ENCODE data around the gene IRF8.
"Not testable (repeated sequence)": the region's sequence is repeated elsewhere in the genome, so short reads cannot be mapped to it uniquely, and the experiment has no call there.

IRF8 gene

DNA sequence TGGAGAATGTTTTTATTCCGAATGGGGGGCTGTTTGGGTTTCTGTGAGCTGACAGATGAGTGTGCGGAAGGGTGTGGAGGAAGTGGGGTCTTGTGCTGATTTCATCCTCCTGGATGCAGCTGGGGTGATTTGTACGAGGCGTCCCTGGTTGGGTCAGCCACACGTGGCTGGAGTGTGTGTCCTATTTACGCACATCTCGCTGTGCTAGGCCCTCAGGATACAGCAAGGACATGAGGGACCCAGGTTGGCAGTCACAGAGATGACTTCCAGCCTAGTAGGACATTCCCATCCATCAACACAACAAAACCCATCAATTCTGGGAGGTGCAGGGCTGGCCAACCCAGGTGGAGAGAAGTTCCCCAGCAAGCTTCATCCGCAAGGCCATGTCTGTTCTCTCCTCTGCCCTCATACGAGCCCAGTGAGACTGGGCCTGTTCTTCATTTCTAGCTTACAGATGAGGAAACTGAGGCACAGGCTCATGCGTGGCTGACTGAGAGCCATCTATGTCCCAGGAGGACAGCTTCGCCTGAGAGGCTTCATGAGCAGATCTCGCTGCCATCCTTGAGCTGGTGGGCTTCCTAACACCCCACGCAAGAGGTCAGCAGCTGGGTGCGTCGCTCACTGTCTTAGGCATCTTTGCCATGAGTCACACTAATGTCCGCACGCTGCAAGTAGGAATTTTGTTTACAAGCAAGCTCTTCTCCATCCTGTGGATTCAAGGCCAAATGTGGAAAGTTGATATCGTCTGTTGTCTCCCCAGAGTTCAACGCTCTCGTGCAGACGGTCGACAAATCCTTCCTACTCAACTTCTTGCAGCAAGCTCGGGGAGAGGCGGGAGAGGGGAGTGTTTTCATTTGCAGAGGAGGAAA lies 24.4 kb downstream of the IRF8 start:
- H3K4me3 ChIP-seq (ENCODE audit: low read length), result no peak overlapping the region
- DNase-seq (ENCODE audit: low read depth, low spot score), result no peak

GRCh38 chr16:85924675-85925074 lies 25.7 kb downstream of the IRF8 start:
- no peak overlapping the region for H3K4me3 ChIP-seq (ENCODE audit: low read length)
- no peak for DNase-seq (ENCODE audit: low read depth, low spot score)

- DNase-seq (ENCODE audit: low read depth, low spot score), result no peak
- H3K4me3 ChIP-seq (ENCODE audit: low read length), result no peak overlapping the region
These were observed 27.4 kb downstream of the IRF8 start for GRCh38 chr16:85926370-85926769.

DNA sequence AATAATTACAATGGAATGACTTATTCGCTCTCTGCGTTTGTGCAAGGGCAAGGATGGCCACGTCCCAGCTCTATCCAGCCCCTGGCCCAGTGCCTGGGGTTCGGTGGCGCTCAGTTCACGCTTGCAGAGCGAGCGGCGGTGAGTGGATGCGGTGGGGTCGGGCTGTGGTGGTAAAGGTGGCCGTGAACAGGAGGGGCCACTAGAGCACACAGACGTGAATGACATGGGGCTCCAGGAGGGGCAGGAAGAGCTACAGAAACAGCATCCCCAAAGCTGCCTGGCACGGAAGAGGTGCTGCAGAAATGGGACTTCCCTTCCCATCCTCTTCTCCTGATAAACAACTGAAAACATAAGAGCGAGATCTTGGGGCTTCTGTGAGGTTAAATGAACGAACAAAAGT lies 28.4 kb downstream of the IRF8 start:
- no peak overlapping the region for H3K4me3 ChIP-seq (ENCODE audit: low read length)
- no peak for DNase-seq (ENCODE audit: low read depth, low spot score)

DNA sequence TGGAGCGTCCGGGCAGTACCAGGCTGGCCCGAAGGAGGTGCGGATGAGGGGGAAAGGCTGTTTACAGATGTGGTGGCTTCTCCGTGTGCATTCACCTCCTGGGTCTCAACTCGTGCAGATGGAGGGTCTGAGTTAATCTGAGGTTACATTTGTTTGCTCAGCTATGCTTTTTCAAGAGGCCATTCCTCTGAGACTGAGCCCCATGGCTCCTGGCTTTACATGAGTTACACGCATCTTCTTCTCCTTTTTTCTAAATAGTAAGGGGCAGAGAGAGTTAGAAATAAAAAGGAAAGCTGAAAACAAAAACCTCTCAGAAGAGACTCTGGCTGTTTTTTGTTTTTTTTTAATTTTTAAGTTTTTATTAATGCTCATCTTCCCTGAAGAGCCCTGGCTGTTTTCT lies 29.0 kb downstream of the IRF8 start:
- no peak for DNase-seq (ENCODE audit: low read depth, low spot score)
- H3K4me3 ChIP-seq (ENCODE audit: low read length), result no peak overlapping the region

- DNase-seq (ENCODE audit: low read depth, low spot score), result no peak
- no peak overlapping the region for H3K4me3 ChIP-seq (ENCODE audit: low read length)
These were observed 29.4 kb downstream of the IRF8 start for GRCh38 chr16:85928401-85928820.

DNA sequence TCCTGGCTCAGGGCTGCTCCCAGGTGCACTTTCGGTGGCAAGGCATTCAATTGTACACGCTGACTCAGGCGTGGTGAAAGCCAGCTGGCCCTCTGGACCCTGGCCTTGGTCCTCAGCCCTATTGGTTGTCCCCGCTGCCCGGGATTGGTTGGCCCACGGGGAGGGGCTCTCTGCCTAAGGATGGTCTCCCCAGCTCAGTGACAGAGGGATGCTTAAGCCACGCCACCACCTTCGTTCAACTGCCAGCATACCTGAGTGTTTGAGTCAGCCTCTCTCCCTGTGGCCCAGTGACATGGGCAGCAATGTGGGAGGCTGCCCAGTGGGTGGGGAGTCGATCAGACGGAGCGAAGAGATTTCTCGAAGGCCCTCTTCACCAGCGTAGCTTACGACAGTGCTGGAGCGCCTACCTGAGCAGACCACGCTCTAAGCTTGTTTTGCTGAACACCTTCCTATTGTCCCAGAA lies 30.3 kb downstream of the IRF8 start:
- no peak overlapping the region for H3K4me3 ChIP-seq (ENCODE audit: low read length)
- DNase-seq (ENCODE audit: low read depth, low spot score), result no peak

GRCh38 chr16:85930301-85930700 lies 31.3 kb downstream of the IRF8 start:
- no peak for DNase-seq (ENCODE audit: low read depth, low spot score)
- H3K4me3 ChIP-seq (ENCODE audit: low read length), result no peak overlapping the region

DNA sequence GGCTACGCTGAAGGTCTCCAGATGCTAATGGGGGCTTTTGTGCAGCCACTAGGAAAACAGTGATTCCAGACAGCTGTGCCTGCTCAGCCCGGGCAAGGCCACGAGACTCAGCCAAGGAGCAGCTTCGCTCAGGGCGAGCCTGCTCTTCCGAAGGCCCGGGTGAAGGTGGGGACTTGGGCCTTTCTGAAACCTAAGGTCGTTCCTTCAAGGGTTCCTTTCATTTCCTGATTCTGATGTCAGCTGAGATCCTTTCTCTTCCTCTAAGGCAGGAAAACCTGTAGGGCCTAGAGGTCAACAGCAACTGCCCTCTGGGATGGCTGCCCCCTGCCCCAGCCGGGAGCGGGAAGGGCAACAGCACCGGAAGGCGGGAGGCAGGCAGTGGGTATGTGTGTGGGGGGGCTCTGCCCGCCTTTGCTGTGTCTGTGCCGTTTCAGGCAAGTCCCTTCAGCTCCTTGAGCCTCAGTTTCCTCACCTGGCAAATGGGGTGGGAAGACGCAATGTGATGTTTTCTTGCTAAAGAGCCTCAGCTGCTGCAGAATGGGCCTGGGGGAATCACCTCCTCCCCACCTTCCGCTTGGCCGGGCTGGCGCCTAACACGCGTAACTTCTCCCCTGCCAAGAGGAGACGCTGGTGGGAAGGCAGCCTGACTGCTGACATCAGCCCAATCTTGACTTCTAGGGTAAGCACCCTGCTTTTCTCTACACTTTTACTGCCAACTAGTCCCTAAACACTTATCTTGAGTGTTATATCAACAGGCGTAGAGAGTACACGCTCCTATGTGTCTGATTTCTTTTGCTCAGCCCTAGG lies 32.8 kb downstream of the IRF8 start:
- H3K4me3 ChIP-seq (ENCODE audit: low read length), result no peak overlapping the region
- DNase-seq (ENCODE audit: low read depth, low spot score), result no peak

GRCh38 chr16:85934210-85934609 lies 35.2 kb downstream of the IRF8 start:
- no peak for DNase-seq (ENCODE audit: low read depth, low spot score)
- no peak overlapping the region for H3K4me3 ChIP-seq (ENCODE audit: low read length)

- no peak for DNase-seq (ENCODE audit: low read depth, low spot score)
- no peak overlapping the region for H3K4me3 ChIP-seq (ENCODE audit: low read length)
These were observed 36.5 kb downstream of the IRF8 start for GRCh38 chr16:85935391-85935973.

- DNase-seq (ENCODE audit: low read depth, low spot score), result peak; percentile 80
- peak overlapping the region; percentile 17; the same call in 1 of the 2 replicates for H3K4me3 ChIP-seq (ENCODE audit: low read length)
These were observed 37.2 kb downstream of the IRF8 start for GRCh38 chr16:85935974-85936760.

DNA sequence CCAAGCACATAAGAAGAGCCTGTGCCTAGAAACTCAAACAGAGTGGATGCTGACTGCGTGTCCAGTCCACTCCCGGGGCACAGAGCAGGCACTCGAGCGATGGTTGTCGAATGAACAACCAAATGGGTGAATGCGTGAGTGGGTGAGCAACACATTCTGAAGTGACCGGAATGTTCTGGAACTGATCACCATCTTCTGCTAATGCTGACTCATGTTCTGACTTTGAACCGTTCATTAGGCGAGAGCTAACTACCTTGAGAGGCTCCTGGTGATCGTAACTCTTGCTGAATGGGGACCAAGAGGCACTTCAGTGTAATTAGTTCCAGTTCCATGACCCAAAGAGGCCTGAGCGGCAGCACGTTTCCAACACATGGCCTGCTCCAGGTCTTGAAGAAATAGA lies 37.9 kb downstream of the IRF8 start:
- H3K4me3 ChIP-seq (ENCODE audit: low read length), result no peak overlapping the region

DNA sequence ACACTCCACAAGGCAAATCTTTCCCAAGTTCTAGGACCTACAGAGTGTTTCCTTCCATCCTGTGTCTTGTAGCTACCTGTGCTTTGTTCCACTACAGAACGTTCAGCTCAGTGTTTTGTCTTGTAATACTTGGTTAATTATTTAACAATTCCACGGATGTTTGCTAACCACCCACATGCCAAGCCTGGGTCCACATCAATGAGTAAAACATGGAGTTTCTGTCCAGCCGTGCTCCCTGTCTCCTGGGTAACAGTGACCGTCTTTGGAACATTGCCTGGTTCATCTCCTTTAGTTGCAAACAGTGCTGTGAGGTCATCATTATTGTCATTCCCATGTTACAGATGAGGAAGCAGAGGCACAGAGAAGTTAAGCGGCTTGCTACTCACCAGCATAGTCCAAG lies 41.3 kb downstream of the IRF8 start:
- no peak overlapping the region for H3K4me3 ChIP-seq (ENCODE audit: low read length)
- DNase-seq (ENCODE audit: low read depth, low spot score), result no peak

More for the DNA sequence above, 37.9 kb downstream of the IRF8 start:
- no peak for DNase-seq (ENCODE audit: low read depth, low spot score)

DNA sequence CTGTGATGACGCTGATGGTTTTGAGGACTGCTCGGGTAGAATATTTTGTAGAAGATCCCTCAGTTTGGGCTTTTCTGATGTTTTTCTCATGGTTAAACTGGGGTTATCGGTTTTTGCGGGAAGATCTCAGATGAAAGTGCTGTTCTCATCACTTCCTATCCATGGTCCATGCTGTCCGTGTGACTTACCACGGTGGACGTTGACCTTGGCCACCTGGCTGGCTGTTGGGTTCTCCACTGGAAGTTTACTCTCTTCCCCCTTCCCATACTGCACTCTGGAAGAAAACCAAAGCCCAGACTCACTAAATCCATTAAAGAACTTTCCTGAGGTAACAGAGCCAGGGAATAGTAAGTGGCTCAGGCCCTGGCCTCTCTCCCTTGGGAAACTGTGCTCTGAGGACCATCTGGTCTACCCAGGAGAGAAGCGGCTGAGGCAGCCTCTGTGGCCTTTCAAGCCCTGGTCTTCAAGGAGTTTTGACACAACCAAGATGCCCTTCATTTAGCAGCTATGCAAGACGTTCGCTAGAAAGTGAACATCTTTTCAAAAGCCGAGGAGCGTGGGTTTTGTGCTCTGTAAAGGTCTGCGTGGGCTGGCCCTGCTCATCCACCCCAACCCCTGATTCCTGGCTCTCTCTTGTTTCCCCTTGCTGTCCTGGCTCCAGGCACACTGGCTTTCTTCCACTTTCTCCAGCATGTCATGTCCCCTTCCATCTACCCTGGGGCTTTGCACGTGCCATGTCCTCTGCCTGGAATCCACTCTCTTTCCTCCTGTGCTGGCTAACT lies 43.1 kb downstream of the IRF8 start:
- no peak overlapping the region for H3K4me3 ChIP-seq (ENCODE audit: low read length)
- DNase-seq (ENCODE audit: low read depth, low spot score), result no peak

DNA sequence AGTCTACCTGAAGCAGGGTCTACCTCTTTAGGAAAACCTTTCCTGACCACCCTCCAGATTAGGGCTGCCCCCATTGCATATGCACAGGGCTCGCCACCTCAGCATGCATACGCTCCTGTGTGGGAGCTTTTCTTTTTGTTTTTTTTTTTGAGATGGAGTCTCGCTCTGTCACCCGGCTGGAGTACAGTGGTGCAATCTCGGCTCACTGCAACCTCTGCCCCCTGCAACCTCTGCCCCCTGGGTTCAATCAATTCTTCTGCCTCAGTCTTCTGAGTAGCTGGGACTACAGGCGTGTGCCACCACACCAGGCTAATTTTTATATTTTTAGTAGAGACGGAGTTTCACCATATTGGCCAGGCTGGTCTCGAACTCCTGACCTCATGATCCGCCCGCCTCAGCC lies 43.7 kb downstream of the IRF8 start:
- not testable (repeated sequence) for DNase-seq (ENCODE audit: low read depth, low spot score); H3K4me3 ChIP-seq (ENCODE audit: low read length)

DNA sequence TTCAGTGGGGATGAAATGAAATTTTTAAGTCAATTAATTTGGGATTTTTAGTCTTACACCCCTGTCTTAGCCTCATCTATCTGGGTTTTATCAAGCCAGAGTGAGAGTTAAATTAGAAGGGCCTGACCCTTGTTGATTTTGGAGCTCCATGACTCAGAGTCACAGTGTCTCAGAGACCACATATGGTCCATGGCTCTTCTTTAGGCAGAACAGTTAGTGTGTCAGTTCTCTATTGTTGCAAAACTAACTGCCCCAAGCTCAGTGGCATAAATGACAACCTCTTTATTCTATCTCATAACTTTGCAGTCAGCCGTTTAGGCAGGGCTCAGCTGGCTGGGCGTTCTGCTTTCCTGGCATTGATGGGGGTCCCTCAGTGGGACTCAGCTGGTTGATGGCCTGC lies 44.7 kb downstream of the IRF8 start:
- no peak for DNase-seq (ENCODE audit: low read depth, low spot score)
- no peak overlapping the region for H3K4me3 ChIP-seq (ENCODE audit: low read length)
